BLaER1 (cell line): Measurements from ENCODE around the gene OPRM1.
"Not testable (repeated sequence)": the region's sequence is repeated elsewhere in the genome, so short reads cannot be mapped to it uniquely, and the experiment has no call there.

Source experiments
- H3K27ac ChIP-seq: shearing (Covaris generic); formaldehyde crosslinking; 2 replicates; pipeline ENCODE4 v1.8.1; 2022
- H3K27me3 ChIP-seq: shearing (Covaris generic); formaldehyde crosslinking; 2 replicates; pipeline ENCODE4 v1.8.1; 2022
- H3K36me3 ChIP-seq: shearing (Covaris generic); formaldehyde crosslinking; 2 replicates; pipeline ENCODE4 v1.8.1; 2022
- H3K4me1 ChIP-seq: shearing (Covaris generic); formaldehyde crosslinking; 2 replicates; pipeline ENCODE4 v1.8.1; 2022
- H3K4me2 ChIP-seq: shearing (Covaris generic); formaldehyde crosslinking; 2 replicates; pipeline ENCODE4 v1.8.1; 2022
- H3K4me3 ChIP-seq: shearing (Covaris generic); formaldehyde crosslinking; 2 replicates; pipeline ENCODE4 v1.8.1; 2022
- H3K9ac ChIP-seq: shearing (Covaris generic); formaldehyde crosslinking; 2 replicates; pipeline ENCODE4 v1.8.1; 2022
- H3K9me3 ChIP-seq: shearing (Covaris generic); formaldehyde crosslinking; 2 replicates; pipeline ENCODE4 v1.8.1; 2022
- H4K20me1 ChIP-seq: shearing (Covaris generic); formaldehyde crosslinking; 2 replicates; pipeline ENCODE4 v1.8.1; 2022
- Cebpa-rat ChIP-seq: shearing (Covaris generic); IDR thresholded peaks from 2 replicates; pipeline ENCODE4 v1.8.1; 2022

The OPRM1 gene

DNA sequence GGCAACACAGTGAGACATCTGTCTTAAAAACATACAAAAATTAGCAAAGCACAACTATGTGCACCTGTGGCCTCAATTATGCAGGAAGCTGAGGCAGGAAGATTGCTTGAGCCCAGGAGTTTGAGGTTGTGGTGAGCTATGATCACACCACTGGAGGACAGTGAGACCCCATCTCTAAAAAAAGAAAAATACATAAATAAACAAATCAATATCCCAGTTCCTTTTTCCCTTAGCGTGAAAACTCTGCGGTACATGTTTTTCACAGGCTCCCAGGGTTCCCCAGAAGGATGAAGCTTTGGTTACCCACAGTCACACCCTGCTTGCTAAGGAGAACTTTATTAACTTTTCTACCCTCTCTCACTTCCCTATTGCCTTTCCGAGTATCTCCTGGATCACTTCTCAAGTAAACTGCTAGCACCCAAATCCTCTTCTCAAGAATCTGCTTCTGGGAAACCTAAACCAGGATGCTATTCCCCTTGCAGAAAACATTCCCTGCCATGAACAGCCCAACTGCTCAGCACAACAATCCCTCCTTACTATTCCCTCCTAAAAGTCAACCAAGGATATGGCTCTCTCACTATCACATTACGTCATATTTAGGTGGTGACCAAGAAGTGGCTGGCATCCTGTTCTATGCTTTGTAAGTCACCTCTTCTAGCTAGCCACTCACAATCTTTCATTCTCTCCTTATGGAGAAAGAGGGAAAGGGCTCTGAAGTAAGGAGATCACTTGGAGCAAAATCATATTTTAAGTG, 195.2 kb downstream of the OPRM1 start:
- no peak for TF ChIP-seq Cebpa-rat
- Histone ChIP-seq H3K4me2 (peak overlapping the region; percentile 72), H3K4me1 (peaks cover 27% of the 10 kb centered on the region), H3K36me3 (no peaks in the 10 kb centered on the region; the same call in 1 of the 2 replicates), H3K27ac (peak overlapping the region; percentile 69; the same call in 1 of the 2 replicates), H3K27me3 (no peaks in the 10 kb centered on the region), H3K9me3 (peaks cover 4% of the 10 kb centered on the region; the same call in 1 of the 2 replicates), H3K9ac (no peak overlapping the region; the same call in 1 of the 2 replicates), H3K4me3 (no peak overlapping the region; the same call in 1 of the 2 replicates), H4K20me1 (no peaks in the 10 kb centered on the region)

DNA sequence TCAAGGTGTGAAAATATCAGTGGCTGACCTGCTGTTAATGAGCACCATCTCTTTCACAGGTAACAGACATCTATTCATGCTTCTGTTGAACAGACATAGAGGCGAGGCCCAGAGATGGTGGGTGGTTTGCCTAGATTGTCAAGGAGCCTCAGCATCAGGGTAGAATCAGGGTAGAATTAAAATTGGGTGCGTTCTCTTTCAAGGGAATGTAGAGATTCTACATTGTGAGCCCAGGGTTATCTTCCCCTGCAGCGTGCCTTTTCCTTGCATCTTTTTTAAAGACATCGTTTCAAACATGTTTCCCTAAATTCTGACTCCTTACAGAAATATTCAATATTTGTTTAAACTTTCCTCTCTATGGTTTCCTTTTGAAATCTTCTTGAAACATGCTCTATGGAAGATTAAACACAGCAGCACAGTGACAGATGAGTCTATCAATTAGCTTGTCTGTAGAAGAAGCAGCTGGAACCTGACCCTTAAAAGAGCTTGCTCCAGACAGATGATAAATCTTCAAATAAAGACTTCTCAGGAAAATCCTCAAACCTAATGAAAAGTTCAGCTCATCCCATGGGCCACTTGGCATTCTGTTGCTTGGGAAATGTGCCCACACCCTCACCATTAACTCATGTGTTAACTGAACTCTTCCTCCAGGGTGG, 197.7 kb downstream of the OPRM1 start:
- Histone ChIP-seq H3K36me3 (no peaks in the 10 kb centered on the region), H4K20me1 (no peaks in the 10 kb centered on the region), H3K9ac (no peak overlapping the region), H3K27me3 (no peaks in the 10 kb centered on the region), H3K4me3 (no peak overlapping the region), H3K4me2 (no peak overlapping the region), H3K27ac (no peak overlapping the region), H3K9me3 (peaks cover 6% of the 10 kb centered on the region; the same call in 1 of the 2 replicates), H3K4me1 (peaks cover 27% of the 10 kb centered on the region)
- TF ChIP-seq Cebpa-rat, result no peak

DNA sequence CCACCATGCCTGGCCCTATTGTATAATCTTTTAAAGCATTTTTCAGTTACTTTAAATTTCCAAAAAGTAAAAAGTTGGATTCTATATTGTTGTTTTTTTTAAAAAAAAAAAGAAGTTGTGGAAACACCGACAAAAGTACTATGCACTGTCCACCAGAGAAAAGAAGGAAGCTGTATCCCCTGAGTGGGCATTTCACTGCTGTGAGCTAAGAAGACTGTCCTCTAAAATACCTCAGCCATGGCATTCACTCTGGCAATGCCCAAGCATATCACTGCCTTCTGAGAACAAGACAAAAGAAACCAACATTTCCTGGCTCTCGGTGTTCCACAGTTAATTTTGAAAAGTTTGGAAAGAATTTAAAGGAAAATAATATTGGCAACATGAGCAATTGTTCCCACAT, 199.8 kb downstream of the OPRM1 start:
- no peaks in the 10 kb centered on the region for H3K27me3 ChIP-seq
- peaks cover 19% of the 10 kb centered on the region for H3K9me3 ChIP-seq
- no peak overlapping the region for H3K27ac ChIP-seq
- no peak overlapping the region for H3K4me2 ChIP-seq
- H3K4me3 ChIP-seq, result no peak overlapping the region
- H3K4me1 ChIP-seq, result peaks cover 14% of the 10 kb centered on the region
- TF ChIP-seq Cebpa-rat, result no peak
- no peak overlapping the region for H3K9ac ChIP-seq
- H3K36me3 ChIP-seq, result 0 out of 2 replicates have a peak, but pooled peaks cover 9% of the 10 kb centered on the region
- no peaks in the 10 kb centered on the region for H4K20me1 ChIP-seq

DNA sequence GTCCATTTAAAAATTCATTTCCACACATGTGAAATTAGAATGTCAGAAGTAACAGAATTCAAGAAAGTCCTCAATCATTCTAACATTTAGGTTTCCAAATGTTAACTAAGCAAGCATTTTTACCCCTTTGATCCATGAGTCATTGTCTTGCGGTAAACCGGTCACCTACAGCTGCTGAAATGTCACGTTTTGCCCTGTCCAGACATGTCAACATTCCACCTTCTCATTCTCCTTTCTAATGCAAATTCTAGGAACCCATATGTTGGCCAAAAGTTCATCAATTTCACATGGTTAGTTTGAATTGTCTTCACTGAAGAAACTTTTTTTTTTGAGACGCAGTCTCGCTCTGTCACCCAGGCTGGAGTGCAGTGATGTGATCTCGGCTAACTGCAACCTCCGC, 200.4 kb downstream of the OPRM1 start:
- H3K36me3 ChIP-seq, result 0 out of 2 replicates have a peak, but pooled peaks cover 9% of the 10 kb centered on the region
- peaks cover 21% of the 10 kb centered on the region for H3K9me3 ChIP-seq
- peaks cover 9% of the 10 kb centered on the region for H3K4me1 ChIP-seq
- no peaks in the 10 kb centered on the region for H3K27me3 ChIP-seq
- TF ChIP-seq Cebpa-rat, result no peak
- no peak overlapping the region for H3K4me3 ChIP-seq
- no peak overlapping the region for H3K4me2 ChIP-seq
- no peaks in the 10 kb centered on the region for H4K20me1 ChIP-seq
- H3K9ac ChIP-seq, result no peak overlapping the region
- H3K27ac ChIP-seq, result no peak overlapping the region

DNA sequence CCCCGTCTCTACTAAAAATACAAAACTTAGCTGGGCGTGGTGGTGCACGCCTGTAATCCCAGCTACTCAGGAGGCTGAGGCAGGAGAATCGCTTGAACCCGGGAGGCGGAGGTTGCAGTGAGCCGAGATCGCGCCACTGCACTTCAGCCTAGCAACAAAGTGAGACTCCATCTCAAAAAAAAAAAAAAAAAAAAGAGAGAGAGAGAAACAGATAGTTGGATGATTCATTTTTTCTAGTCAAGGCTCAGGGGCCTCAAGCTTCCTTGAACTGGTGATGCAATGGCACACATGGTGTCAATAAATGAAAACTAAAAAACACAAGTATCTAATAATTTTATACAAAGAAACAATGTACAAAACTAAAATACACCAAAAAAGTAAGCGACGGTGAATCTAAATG, 202.0 kb downstream of the OPRM1 start:
- not testable (repeated sequence) for H3K9ac ChIP-seq, H3K27ac ChIP-seq, H3K36me3 ChIP-seq, H3K27me3 ChIP-seq, H4K20me1 ChIP-seq, H3K4me3 ChIP-seq, H3K4me2 ChIP-seq, H3K4me1 ChIP-seq
- H3K9me3 ChIP-seq, result peaks cover 17% of the 10 kb centered on the region

DNA sequence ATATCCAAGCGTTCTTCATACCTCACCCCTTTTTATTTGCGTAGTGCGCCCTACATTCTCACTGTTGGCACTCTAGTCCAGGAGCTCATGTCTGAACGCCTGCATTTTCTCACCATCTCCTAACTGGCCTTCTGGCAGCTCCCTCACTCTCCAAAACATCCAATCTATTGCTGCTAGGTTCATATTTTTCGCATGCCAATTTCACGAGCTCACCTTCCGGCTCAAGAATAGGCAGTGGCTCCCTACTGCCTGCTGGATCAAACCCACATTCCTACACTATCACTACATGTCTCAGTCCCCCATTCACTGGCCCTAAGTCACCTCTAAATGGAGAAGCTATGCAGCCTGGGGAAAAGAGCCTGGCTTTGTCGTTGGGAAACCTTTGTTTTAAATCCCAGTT, 202.5 kb downstream of the OPRM1 start:
- TF ChIP-seq Cebpa-rat, result no peak
- Histone ChIP-seq H3K4me1 (peaks cover 4% of the 10 kb centered on the region), H3K27me3 (no peaks in the 10 kb centered on the region), H3K36me3 (0 out of 2 replicates have a peak, but pooled peaks cover 9% of the 10 kb centered on the region), H3K9me3 (peaks cover 17% of the 10 kb centered on the region), H4K20me1 (no peaks in the 10 kb centered on the region), H3K9ac (no peak overlapping the region), H3K27ac (no peak overlapping the region), H3K4me2 (no peak overlapping the region), H3K4me3 (no peak overlapping the region)

DNA sequence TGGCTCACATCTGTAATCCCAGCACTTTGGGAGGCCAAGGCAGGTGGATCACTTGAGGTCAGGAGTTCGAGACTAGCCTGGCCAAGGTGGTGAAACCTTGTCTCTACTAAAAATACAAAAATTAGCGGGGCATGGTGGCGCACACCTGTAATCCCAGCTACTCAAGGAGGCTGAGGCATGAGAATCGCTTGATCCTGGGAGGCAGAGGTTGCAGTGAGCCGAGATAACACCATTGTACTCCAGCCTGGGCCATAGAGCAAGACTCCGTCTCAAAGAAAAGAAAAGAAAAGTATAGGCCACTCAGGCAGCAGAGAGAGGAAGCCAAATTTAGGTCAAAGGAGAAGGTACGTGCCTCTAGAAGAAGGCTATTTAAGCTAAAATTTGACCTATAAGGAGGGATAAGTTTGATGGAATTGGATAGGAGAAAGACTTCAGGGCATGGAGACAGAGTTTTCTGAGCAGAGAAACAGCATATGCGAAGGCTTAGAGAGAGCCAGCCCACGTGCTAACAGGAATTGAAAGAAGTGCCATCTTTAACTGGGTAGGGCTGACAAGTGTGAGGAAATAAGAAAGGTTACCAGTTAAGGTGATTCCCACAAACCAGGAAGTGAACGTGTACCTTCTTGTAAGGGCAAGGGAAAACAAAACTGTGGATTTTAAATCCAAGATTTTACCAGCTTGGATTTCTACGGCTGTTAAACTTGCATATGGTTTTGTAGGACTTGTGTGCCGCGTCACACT, 203.7 kb downstream of the OPRM1 start:
- Histone ChIP-seq H3K4me2 (no peak overlapping the region), H3K36me3 (0 out of 2 replicates have a peak, but pooled peaks cover 9% of the 10 kb centered on the region), H3K4me1 (peaks cover 16% of the 10 kb centered on the region), H3K27ac (no peak overlapping the region), H3K9me3 (peaks cover 17% of the 10 kb centered on the region), H4K20me1 (no peaks in the 10 kb centered on the region), H3K27me3 (no peaks in the 10 kb centered on the region), H3K4me3 (no peak overlapping the region), H3K9ac (no peak overlapping the region)
- TF ChIP-seq Cebpa-rat, result no peak

DNA sequence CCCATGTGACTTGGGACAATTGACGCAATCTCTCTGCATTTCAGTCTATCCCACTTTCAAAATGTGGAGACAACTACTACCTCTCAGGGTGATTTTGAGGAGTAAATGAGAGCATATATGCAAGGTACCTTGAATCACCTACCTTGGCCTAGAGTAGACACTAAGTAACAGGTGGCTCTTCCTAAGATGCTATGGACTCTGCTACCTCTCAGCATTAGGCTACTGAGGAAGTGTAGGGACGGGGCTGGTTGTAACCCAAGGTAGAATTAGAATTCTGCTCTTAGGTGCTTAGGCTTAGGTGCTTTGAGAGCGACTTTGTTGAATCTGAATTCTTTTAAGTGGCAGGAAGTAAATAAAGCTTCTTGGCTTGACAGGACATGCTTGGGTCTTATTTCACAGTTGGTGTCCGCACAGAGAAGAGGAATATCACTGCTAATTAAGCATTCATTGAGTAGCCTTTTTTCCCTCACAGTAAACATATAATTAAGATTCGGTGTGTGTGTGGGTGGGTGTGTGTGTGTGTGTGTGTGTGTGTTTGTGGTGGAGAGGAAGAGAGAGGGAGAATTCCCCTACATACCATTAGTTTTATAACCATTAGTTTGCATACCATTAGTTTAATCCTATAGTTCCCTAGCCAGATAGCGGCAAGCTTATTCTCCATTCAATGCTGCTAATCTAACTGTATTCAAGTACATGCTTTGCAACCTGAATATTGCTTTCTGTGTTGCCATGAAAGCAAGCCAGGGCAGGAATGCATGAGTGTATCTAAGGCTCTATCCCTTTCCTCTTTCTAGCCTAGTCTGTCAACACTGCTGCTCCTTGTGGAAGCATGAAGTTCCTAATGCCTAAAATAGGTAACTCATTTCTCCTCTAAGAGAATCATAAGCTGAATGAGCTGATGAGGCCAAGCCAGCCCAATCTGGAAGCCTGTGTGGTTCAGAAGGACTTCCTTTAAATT, 205.0 kb downstream of the OPRM1 start:
- H3K36me3 ChIP-seq, result 0 out of 2 replicates have a peak, but pooled peaks cover 9% of the 10 kb centered on the region
- H3K9ac ChIP-seq, result no peak overlapping the region
- no peak overlapping the region for H3K4me3 ChIP-seq
- H3K4me1 ChIP-seq, result peaks cover 26% of the 10 kb centered on the region
- TF ChIP-seq Cebpa-rat, result no peak
- H4K20me1 ChIP-seq, result no peaks in the 10 kb centered on the region
- H3K27ac ChIP-seq, result no peak overlapping the region
- H3K27me3 ChIP-seq, result no peaks in the 10 kb centered on the region
- H3K4me2 ChIP-seq, result no peak overlapping the region
- peaks cover 17% of the 10 kb centered on the region for H3K9me3 ChIP-seq

DNA sequence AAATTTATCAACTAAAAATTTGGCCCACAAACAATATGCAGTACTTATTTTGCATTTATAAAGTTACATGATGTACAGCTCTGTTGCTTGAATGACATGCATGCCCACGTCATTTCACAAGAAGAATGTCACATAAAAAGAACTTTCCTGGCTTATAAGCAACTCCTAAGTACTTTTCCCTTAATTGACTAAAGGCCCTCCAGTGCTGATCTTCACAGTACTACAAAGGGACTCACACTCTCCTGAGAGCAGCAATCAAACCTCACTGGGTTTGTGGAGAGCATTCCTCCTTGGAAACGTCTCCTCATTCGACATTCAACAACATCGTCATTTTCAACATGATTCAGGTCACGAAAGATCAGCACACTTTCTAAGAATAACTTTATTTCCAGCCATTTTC, 206.5 kb downstream of the OPRM1 start:
- TF ChIP-seq Cebpa-rat, result no peak
- Histone ChIP-seq H3K4me1 (peaks cover 40% of the 10 kb centered on the region), H3K9me3 (peaks cover 17% of the 10 kb centered on the region), H3K27ac (no peak overlapping the region), H3K36me3 (0 out of 2 replicates have a peak, but pooled peaks cover 9% of the 10 kb centered on the region), H3K27me3 (no peaks in the 10 kb centered on the region), H3K4me2 (no peak overlapping the region), H3K9ac (no peak overlapping the region), H4K20me1 (no peaks in the 10 kb centered on the region), H3K4me3 (no peak overlapping the region)
